MM.1S (cell line): ENCODE data around the gene JAML.

Experiments used
- CTCF ChIP-seq: fragments of 300-600 bp; sonication (generic); IDR thresholded peaks from 2 replicates; pipeline ENCODE4 v1.5.1; 2016; ENCODE audit warnings: antibody characterized with exemption, low read length, mixed read lengths
- EZH2 ChIP-seq: fragments of 300-600 bp; sonication (generic); optimal IDR thresholded peaks from 2 replicates; pipeline ENCODE3; 2017; ENCODE audit warnings: low read depth, mild to moderate bottlenecking, antibody characterized with exemption, low read length, mixed read lengths
- EZH2phosphoT487 ChIP-seq: fragments of 300-600 bp; sonication (generic); IDR thresholded peaks from 2 replicates; pipeline ENCODE4 v1.6.1; 2018; ENCODE audit warnings: antibody characterized with exemption, low read length

- TF ChIP-seq CTCF (no peak), EZH2phosphoT487 (no peak), EZH2 (no peak)
These were observed 80.2 kb downstream of the JAML start for GRCh38 chr11:118144301-118145268.
